Inflammatory macrophage (primary cell): ENCODE measurements around the gene PSAP.

Experiments
- DNase-seq, 2 donors: peaks; one replicate each; pipeline ENCODE4 v3.0.0-alpha.2; 2020 to 2022

The PSAP gene

DNA sequence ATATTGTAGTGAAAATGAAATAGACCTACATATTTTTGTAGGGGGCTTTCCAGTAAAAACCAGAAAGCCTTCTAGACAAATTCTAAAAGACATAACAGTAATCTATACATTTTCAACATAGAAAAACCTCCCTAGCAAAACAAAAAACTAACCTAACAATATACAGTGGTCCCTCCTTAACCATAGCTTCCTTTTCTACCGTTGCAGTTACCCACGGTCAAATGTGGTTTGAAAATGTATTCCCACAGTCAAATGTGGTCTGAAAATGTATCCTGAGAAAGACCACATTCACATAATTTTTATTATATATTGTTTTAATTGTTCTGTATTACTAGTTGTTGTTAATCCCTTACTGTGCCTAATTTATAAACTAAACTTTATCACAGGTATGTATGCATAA lies 6.4 kb downstream of the PSAP start:
- no peak for DNase-seq

- DNase-seq: no peak
Observed at GRCh38 chr10:71844084-71844483, 7.0 kb downstream of the PSAP start.

GRCh38 chr10:71842856-71843686 lies 8.0 kb downstream of the PSAP start:
- DNase-seq: no peak

GRCh38 chr10:71842422-71842821 lies 8.6 kb downstream of the PSAP start:
- DNase-seq: no peak

DNA sequence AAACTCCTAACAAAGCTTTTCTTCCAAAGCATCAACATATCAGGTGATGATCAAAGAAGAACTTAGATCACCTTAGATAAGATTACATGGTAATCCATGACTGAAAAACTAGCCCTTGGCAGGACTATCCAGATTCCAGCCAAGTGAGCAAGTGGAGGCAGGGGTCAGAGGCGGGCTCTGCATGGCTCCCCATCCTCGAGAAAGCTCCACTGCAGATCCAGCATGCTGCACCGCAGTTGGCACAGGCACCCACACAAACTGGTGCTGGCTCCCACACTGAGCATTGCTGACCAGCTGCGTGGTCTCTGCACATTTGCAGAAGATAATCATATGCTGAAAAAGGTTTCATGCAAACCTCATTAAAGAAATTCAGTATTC lies 10.1 kb downstream of the PSAP start:
- DNase-seq: no peak

GRCh38 chr10:71840177-71840957 lies 10.7 kb downstream of the PSAP start:
- no peak for DNase-seq

- DNase-seq: peak in 1 of 2 donors; percentile 42
Observed at GRCh38 chr10:71838264-71839211, 12.5 kb downstream of the PSAP start.

DNA sequence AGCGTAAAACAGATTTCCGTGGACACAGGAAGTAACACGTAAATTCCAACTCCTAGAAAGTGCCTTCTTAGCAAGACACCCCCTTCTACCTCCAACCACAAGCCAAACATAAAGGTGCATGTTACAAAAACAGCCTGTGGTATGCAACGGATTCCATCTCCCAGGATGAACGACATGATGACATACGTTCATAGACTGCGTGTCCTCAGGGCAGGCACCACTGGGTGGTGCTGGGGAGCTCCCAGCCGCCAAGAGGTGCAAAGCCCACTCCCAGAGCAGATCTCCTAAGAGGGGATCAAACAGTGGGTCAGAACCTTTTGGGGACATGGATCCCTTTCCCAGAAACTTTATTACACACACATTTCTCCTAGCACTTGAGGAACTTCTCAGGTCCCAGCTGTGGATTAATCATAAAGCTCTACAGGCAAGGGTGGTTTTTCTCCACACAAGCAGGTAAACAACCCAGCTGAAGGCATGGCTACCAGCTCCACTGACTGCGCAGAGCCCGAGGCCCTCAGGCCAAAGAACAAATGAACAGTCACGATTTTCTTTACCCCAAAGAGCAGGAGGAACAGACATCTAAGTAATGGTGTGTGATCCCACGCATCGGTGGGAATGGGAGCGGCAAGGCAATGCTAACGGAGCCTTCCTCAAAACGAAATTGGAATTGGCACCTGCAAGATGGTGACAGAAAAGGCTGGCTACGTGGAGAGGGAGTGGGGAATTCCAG lies 13.8 kb downstream of the PSAP start:
- no peak for DNase-seq

DNA sequence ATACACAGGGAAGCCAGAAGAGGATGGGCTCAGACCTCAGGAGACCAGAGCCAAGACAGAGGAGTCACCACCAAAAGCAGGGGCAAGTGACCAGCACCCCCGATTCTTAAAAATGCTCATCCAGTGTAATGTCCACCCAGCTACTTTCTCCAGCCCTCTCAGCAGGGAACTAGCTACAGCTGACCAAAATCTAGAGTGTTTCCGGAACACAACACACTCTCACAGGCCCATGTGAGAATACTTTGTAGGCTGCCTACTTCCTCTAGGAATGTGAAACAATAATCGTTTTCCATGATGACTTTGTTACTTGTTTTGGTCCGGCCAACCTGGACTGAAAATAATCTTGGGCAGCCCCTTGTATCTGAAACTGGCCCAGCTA lies 14.5 kb downstream of the PSAP start:
- DNase-seq: no peak

DNA sequence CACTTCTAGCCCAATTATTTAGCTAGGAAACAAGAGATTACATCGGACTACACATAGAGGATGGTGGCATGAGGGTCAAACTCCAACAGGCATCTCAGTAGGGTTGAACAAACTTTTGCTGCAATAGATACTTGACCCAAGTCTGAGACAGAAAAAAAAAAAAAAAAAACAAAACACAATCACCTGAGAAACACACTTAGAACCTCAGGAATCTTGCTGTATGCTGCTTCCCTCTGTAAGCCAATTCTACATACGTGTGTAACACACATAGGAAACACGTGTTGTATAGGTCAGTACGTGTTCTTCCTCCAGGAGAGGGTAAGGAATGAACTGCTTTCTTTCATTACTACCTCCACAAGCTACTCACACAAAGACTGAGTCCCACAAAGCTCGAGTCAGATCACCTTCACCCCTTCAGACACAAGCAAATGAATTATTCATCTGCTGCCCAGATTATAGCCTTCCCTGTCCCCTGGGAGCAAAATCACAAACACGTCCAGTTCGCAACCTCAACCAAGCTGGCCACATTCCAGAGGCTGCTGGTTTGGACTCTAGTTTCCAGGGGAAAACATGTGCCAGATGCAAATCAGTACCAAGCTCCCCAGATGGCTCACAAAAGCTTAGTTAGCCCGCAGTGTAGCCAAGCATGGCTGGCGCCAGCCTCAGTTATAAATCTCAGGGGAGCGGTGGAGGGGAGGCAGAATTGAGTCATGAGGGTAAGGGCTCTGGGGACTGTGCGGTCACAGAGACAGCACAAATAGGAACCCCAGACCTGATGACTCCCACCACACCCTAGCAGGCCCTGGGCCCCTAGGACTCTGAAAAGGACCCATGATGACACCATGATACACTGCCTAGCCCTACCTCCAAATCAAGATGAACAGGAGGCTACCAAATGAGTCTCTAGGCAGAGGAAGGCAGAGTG lies 15.1 kb downstream of the PSAP start:
- no peak for DNase-seq

DNA sequence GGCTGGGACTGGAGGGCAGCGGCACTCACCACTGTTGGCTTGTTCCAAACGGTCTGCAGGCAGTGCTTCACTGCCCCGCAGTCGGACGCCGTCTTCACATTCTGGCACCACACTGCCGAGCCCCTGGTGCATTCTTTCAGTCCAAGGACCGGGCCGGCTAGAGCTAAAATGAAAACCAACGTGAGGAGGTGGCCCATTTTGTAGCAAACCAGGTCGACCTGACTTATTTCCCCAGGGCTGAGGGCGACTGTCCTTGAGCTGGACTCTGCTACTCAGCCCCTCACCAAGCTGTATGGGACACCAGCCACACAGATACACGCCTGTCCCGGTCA lies 16.7 kb downstream of the PSAP start:
- DNase-seq: no peak

- DNase-seq: no peak
Observed at GRCh38 chr10:71833451-71834342, 17.4 kb downstream of the PSAP start.

DNA sequence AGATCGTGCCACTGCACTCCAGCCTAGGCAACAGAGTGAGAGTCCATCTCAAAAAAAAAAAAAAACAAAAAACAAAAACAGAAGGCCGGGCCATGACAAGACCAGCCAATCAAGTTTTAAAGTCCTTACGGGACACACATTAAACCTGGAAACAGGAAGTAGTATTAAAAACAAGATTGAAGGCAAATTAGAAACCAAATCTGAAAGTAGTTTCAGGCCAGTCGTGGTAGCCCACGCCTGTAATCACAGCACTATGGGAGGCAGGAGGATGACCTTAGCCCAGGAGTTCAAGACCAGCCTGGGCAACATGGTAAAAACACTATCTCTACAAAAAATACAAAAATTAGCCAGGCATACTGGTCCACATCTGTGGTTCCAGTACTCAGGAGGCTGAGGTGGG lies 18.1 kb downstream of the PSAP start:
- DNase-seq: no peak

GRCh38 chr10:71831646-71832552 lies 19.2 kb downstream of the PSAP start:
- DNase-seq: no peak

- no peak for DNase-seq
Observed at GRCh38 chr10:71830726-71831125, 20.3 kb downstream of the PSAP start.

DNA sequence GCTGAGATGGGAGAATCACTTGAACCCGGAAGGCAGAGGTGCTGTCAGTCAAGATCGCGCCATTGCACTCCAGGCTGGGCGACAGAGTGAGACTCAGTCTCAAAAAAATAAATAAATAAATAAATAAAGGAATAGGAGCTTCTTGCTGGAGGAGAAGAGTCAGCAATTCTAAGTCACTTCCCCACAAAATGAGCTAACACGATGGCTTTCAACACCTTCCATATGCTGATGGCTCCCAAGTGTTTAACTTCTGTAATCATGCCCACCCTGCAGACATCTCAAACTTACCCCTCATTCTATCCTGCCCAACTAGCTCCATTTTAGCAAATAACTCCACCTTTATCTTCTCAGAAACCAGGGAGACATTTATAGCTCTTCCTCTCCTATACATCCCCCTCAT lies 21.2 kb downstream of the PSAP start:
- DNase-seq: peak; percentile 48 to 56

- DNase-seq: peak; percentile 98 to 100
Observed at GRCh38 chr10:71829171-71829570, 21.9 kb downstream of the PSAP start.

DNA sequence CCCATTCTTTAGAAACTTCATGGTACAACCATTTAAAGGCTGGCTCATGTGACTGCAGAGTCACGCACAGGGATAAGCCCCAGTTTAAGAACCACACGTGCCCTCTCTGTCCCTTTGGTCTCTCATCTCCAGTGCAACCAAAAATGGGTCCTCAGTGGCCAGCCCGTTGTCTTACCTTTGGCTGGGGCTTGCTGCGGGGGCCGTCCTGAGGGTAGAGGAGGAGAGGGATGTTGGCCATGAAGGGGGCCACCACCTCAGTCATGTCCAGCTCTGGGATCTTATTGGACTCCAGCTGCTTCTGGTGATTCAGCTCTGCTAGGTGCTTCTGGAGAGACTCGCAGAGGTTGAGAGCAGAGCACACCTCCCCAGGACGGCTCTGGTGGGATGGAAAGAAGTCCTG lies 22.3 kb downstream of the PSAP start:
- DNase-seq: no peak

- no peak for DNase-seq
Observed at GRCh38 chr10:71827852-71828251, 23.2 kb downstream of the PSAP start.
